Stomach (tissue), 4 donors: ENCODE results near the gene KRTAP12-2.

Experiments used
- CTCF ChIP-seq, 7 experiments: fragments of 450-650 bp in 4 of 7; fragments of 200-600 bp in 3 of 7; sonication (generic) in 3 of 7; IDR thresholded peaks; one replicate each; pipeline ENCODE4 v1.5.1; 2016 to 2019; ENCODE audit warnings: antibody characterized with exemption in 7 of 7, control low read depth in 2 of 7, mild to moderate bottlenecking in 1 of 7
- EP300 ChIP-seq: sonication (generic); formaldehyde crosslinking; IDR thresholded peaks from one replicate; pipeline ENCODE4 v1.6.1; 2017; ENCODE audit warnings: antibody characterized with exemption
- POLR2A ChIP-seq, 4 donors: fragments of 450-650 bp; IDR thresholded peaks; one replicate each; pipeline ENCODE4 v1.6.1; 2016; ENCODE audit warnings: antibody characterized with exemption in 4 of 4, control low read depth in 2 of 4, mild to moderate bottlenecking in 1 of 4, moderate library complexity in 1 of 4
- POLR2AphosphoS5 ChIP-seq, 3 donors: sonication (generic); formaldehyde crosslinking; IDR thresholded peaks; one replicate each; pipeline ENCODE4 v1.6.1; 2016; ENCODE audit warnings: antibody characterized with exemption in 3 of 3

GRCh38 chr21:44626673-44627143 is 40.0 kb downstream of the KRTAP12-2 start, which contains the start of gene KRTAP10-9:
- no peak for TF ChIP-seq POLR2AphosphoS5 (IDR thresholded peaks at IDR 0.05)
- TF ChIP-seq CTCF (IDR thresholded peaks at IDR 0.05), result no peak
- TF ChIP-seq POLR2A (IDR thresholded peaks at IDR 0.05), result no peak
- no peak for TF ChIP-seq EP300
